Activated CD4-positive, alpha-beta memory T cell treated with anti-CD3 and anti-CD28 coated beads for 36 hours (primary cell): Measurements from ENCODE around the gene NFATC3. TPM values are rescaled to one million over a fixed set of nuclear protein-coding genes. Genes with fewer than 3 reads are reported as not detected.

Experiments used
- CTCF ChIA-PET: fragments of 350-600 bp; sonication (Branson Sonifier 250); formaldehyde crosslinking; loops from one replicate; lab custom pipeline; 2021; ENCODE audit warnings: antibody characterized with exemption, inconsistent platforms; lab: Charles Lee
- POLR2A ChIA-PET: fragments of 350-600 bp; sonication (Branson Sonifier 250); formaldehyde crosslinking; loops from one replicate; lab custom pipeline; 2021; ENCODE audit warnings: antibody characterized with exemption; lab: Charles Lee
- DNase-seq: peaks from one replicate; pipeline ENCODE4 v3.0.0-alpha.2; 2020
- H3K27ac Mint-ChIP-seq: one replicate; pipeline ENCODE4 v1.8.0; 2021; ENCODE audit warnings: mixed read lengths
- H3K27me3 Mint-ChIP-seq: one replicate; pipeline ENCODE4 v1.8.0; 2021; ENCODE audit warnings: mixed read lengths
- H3K36me3 Mint-ChIP-seq: one replicate; pipeline ENCODE4 v1.8.0; 2021; ENCODE audit warnings: mixed read lengths
- H3K4me1 Mint-ChIP-seq: one replicate; pipeline ENCODE4 v1.8.0; 2021; ENCODE audit warnings: low read depth, mixed read lengths
- H3K4me3 Mint-ChIP-seq: one replicate; pipeline ENCODE4 v1.8.0; 2021; ENCODE audit warnings: mild to moderate bottlenecking, mixed read lengths
- H3K9me3 Mint-ChIP-seq: one replicate; pipeline ENCODE4 v1.8.0; 2021; ENCODE audit warnings: mixed read lengths
- intact Hi-C: fragments of 100-400 bp; cut with micrococcal nuclease; formaldehyde crosslinking; loops from one replicate; pipeline ENCODE4 v1.15.1; 2023
- total RNA-seq, 2 experiments: library from RNA; stranded (reverse); gene quantifications; one replicate each; pipeline ENCODE4 v1.2.3, GENCODE V29; 2021

The NFATC3 gene
- total RNA-seq, 2 experiments from 2014 or later = 83.4 to 85.2 TPM

- Mint-ChIP-seq H3K27ac (peak overlapping the region; percentile 66), H3K36me3 (peaks cover 6% of the 10 kb centered on the region), H3K4me1 (peaks cover 32% of the 10 kb centered on the region), H3K27me3 (no peaks in the 10 kb centered on the region), H3K9me3 (no peaks in the 10 kb centered on the region), H3K4me3 (no peak overlapping the region)
- no peak for DNase-seq
- ChIA-PET POLR2A (no interaction called here), CTCF (interaction anchor here (1.3 kb wide), 1 partner anchor 141 kb away, joined by 3 read pairs; the partner anchor contains the start of gene NFATC3)
- intact Hi-C loops = loop anchor here (5.0 kb wide), 1 partner anchor 49 kb away; no protein-coding TSS in a partner anchor
Measured at GRCh38 chr16:68226116-68226515, 140.9 kb downstream of the NFATC3 start.

GRCh38 chr16:68227183-68227793, 142.1 kb downstream of the NFATC3 start:
- DNase-seq = peak; percentile 48
- ChIA-PET CTCF (interaction anchor here (0.9 to 2.8 kb wide), 8 partner anchors 10 to 274 kb away, joined by 3 to 28 read pairs (median 4); partner anchors contain the start of genes NFATC3 and SLC7A6), POLR2A (interaction anchor here (0.6 kb wide), 1 partner anchor 238 kb away, joined by 3 read pairs; no protein-coding TSS in a partner anchor)
- intact Hi-C loops = loop anchor here (5.0 kb wide), 1 partner anchor 50 kb away; no protein-coding TSS in a partner anchor
- Mint-ChIP-seq H3K4me1 (peaks cover 32% of the 10 kb centered on the region), H3K36me3 (peaks cover 6% of the 10 kb centered on the region), H3K9me3 (no peaks in the 10 kb centered on the region), H3K4me3 (no peak overlapping the region), H3K27me3 (no peaks in the 10 kb centered on the region), H3K27ac (peak overlapping the region; percentile 81)

GRCh38 chr16:68227850-68228553, 142.8 kb downstream of the NFATC3 start:
- intact Hi-C loops = loop anchor here (2.0 to 5.0 kb wide), 3 partner anchors 17 to 133 kb away; no protein-coding TSS in a partner anchor
- peaks cover 4% of the 10 kb centered on the region for H3K36me3 Mint-ChIP-seq
- no peaks in the 10 kb centered on the region for H3K9me3 Mint-ChIP-seq
- H3K27me3 Mint-ChIP-seq = no peaks in the 10 kb centered on the region
- H3K4me3 Mint-ChIP-seq = no peak overlapping the region
- POLR2A ChIA-PET = interaction anchor here (1.2 kb wide), 1 partner anchor 143 kb away, joined by 7 read pairs; the partner anchor contains the start of gene NFATC3
- CTCF ChIA-PET = interaction anchor here (0.8 to 2.8 kb wide), 26 partner anchors 9 to 344 kb away, joined by 3 to 28 read pairs (median 3); partner anchors contain the start of genes NFATC3 and SLC7A6
- peak overlapping the region; percentile 81 for H3K27ac Mint-ChIP-seq
- no peak for DNase-seq
- H3K4me1 Mint-ChIP-seq = peaks cover 32% of the 10 kb centered on the region

- intact Hi-C loops = loop anchor here (1.0 to 5.0 kb wide), 4 partner anchors 18 to 235 kb away; no protein-coding TSS in a partner anchor
- DNase-seq = no peak
- H3K4me1 Mint-ChIP-seq = peaks cover 37% of the 10 kb centered on the region
- POLR2A ChIA-PET = interaction anchor here (1.2 kb wide), 1 partner anchor 144 kb away, joined by 7 read pairs; the partner anchor contains the start of gene NFATC3
- peak overlapping the region; percentile 54 for H3K27ac Mint-ChIP-seq
- H3K27me3 Mint-ChIP-seq = no peaks in the 10 kb centered on the region
- H3K9me3 Mint-ChIP-seq = no peaks in the 10 kb centered on the region
- peaks cover 4% of the 10 kb centered on the region for H3K36me3 Mint-ChIP-seq
- CTCF ChIA-PET = interaction anchor here (0.8 to 2.8 kb wide), 24 partner anchors 9 to 345 kb away, joined by 3 to 28 read pairs (median 3); partner anchors contain the start of genes NFATC3 and SLC7A6
- H3K4me3 Mint-ChIP-seq = no peak overlapping the region
Measured at GRCh38 chr16:68228652-68229051, 143.5 kb downstream of the NFATC3 start.

- no peaks in the 10 kb centered on the region for H3K27me3 Mint-ChIP-seq
- intact Hi-C loops = loop anchor here (1.0 to 5.0 kb wide), 4 partner anchors 19 to 236 kb away; no protein-coding TSS in a partner anchor
- ChIA-PET POLR2A (no interaction called here), CTCF (interaction anchor here (0.6 to 2.1 kb wide), 16 partner anchors 10 to 293 kb away, joined by 3 to 9 read pairs (median 4); partner anchors contain the start of gene PSMB10)
- H3K36me3 Mint-ChIP-seq = peaks cover 4% of the 10 kb centered on the region
- no peaks in the 10 kb centered on the region for H3K9me3 Mint-ChIP-seq
- peaks cover 37% of the 10 kb centered on the region for H3K4me1 Mint-ChIP-seq
- peak; percentile 62 for DNase-seq
- no peak overlapping the region for H3K4me3 Mint-ChIP-seq
- H3K27ac Mint-ChIP-seq = peak overlapping the region; percentile 43
Measured at GRCh38 chr16:68229431-68230175, 144.4 kb downstream of the NFATC3 start.

- H3K9me3 Mint-ChIP-seq = no peaks in the 10 kb centered on the region
- H3K36me3 Mint-ChIP-seq = peaks cover 4% of the 10 kb centered on the region
- CTCF ChIA-PET = interaction anchor here (0.6 to 1.6 kb wide), 15 partner anchors 10 to 293 kb away, joined by 3 to 9 read pairs (median 3); partner anchors contain the start of gene PSMB10
- H3K4me1 Mint-ChIP-seq = peaks cover 37% of the 10 kb centered on the region
- no peaks in the 10 kb centered on the region for H3K27me3 Mint-ChIP-seq
- intact Hi-C loops = no loop called here
- DNase-seq = no peak
- H3K27ac Mint-ChIP-seq = no peak overlapping the region
- POLR2A ChIA-PET = no interaction called here
- H3K4me3 Mint-ChIP-seq = no peak overlapping the region
Measured at GRCh38 chr16:68230176-68230571, 145.0 kb downstream of the NFATC3 start.

- no peak for DNase-seq
- H3K27me3 Mint-ChIP-seq = no peaks in the 10 kb centered on the region
- H3K9me3 Mint-ChIP-seq = no peaks in the 10 kb centered on the region
- H3K4me3 Mint-ChIP-seq = no peak overlapping the region
- H3K36me3 Mint-ChIP-seq = peaks cover 4% of the 10 kb centered on the region
- peaks cover 29% of the 10 kb centered on the region for H3K4me1 Mint-ChIP-seq
- intact Hi-C loops = no loop called here
- ChIA-PET POLR2A (no interaction called here), CTCF (interaction anchor here (1.5 to 1.6 kb wide), 3 partner anchors 31 to 160 kb away, joined by 4 to 7 read pairs (median 6); no protein-coding TSS in a partner anchor)
- H3K27ac Mint-ChIP-seq = no peak overlapping the region
Measured at GRCh38 chr16:68230956-68231355, 145.8 kb downstream of the NFATC3 start.

GRCh38 chr16:68231384-68232136, 146.4 kb downstream of the NFATC3 start:
- Mint-ChIP-seq H3K36me3 (peaks cover 4% of the 10 kb centered on the region), H3K4me1 (peaks cover 30% of the 10 kb centered on the region), H3K9me3 (no peaks in the 10 kb centered on the region), H3K27ac (peak overlapping the region; percentile 30), H3K4me3 (no peak overlapping the region), H3K27me3 (no peaks in the 10 kb centered on the region)
- ChIA-PET POLR2A (no interaction called here), CTCF (interaction anchor here (0.6 to 1.5 kb wide), 2 partner anchors 122 to 145 kb away, joined by 3 to 6 read pairs; no protein-coding TSS in a partner anchor)
- intact Hi-C loops = no loop called here
- no peak for DNase-seq

GRCh38 chr16:68232335-68232734, 147.2 kb downstream of the NFATC3 start:
- ChIA-PET POLR2A (no interaction called here), CTCF (interaction anchor here (0.6 kb wide), 1 partner anchor 876 kb away, joined by 3 read pairs; no protein-coding TSS in a partner anchor)
- peaks cover 3% of the 10 kb centered on the region for H3K36me3 Mint-ChIP-seq
- H3K9me3 Mint-ChIP-seq = no peaks in the 10 kb centered on the region
- intact Hi-C loops = no loop called here
- H3K27ac Mint-ChIP-seq = no peak overlapping the region
- H3K4me3 Mint-ChIP-seq = no peak overlapping the region
- peaks cover 29% of the 10 kb centered on the region for H3K4me1 Mint-ChIP-seq
- DNase-seq = no peak
- no peaks in the 10 kb centered on the region for H3K27me3 Mint-ChIP-seq

- Mint-ChIP-seq H3K9me3 (no peaks in the 10 kb centered on the region), H3K4me1 (peaks cover 23% of the 10 kb centered on the region), H3K27me3 (no peaks in the 10 kb centered on the region), H3K27ac (no peak overlapping the region), H3K4me3 (no peak overlapping the region), H3K36me3 (peaks cover 3% of the 10 kb centered on the region)
- intact Hi-C loops = no loop called here
- CTCF ChIA-PET = interaction anchor here (0.6 to 0.7 kb wide), 2 partner anchors 19 to 875 kb away, joined by 3 read pairs; no protein-coding TSS in a partner anchor
- POLR2A ChIA-PET = no interaction called here
- DNase-seq = no peak
Measured at GRCh38 chr16:68233085-68233834, 148.1 kb downstream of the NFATC3 start.
